Skin of body (tissue), 2 donors: ENCODE results near the gene FGF23. TPM values are rescaled to one million over a fixed set of nuclear protein-coding genes. Genes with fewer than 3 reads are reported as not detected.

Experiments
- DNase-seq: peaks from one replicate; lab custom pipeline; 2025; lab: John Stamatoyannopoulos, UW
- total RNA-seq: library from RNA; depleted of rRNA; stranded (reverse); fragments of >200 nt; gene quantifications from one replicate; pipeline ENCODE4 v1.2.3, GENCODE V29; 2014

The FGF23 gene
- total RNA-seq, 1 donor from 2014 or later: not detected

- no peak for DNase-seq
These were observed 59.0 kb downstream of the FGF23 start for GRCh38 chr12:4320497-4320852.

Other genes starting within 250 kb of the FGF23 start
- 115 TPM for gene CCND2, start 106.0 kb downstream of the FGF23 start, total RNA-seq
- gene TIGAR, start 58.5 kb downstream of the FGF23 start, total RNA-seq: 2.2 TPM
- gene FGF6, start 66.1 kb upstream of the FGF23 start, total RNA-seq: 4.0 TPM
- gene RAD51AP1, start 159.2 kb upstream of the FGF23 start, total RNA-seq: 8.6 TPM
- gene DYRK4, start 182.5 kb upstream of the FGF23 start, total RNA-seq: 26.3 TPM